Mesendoderm (in vitro differentiated cells): ENCODE results near the gene SOX6.

Experiments
- DNase-seq: peaks from one replicate; pipeline ENCODE4 v3.0.0; 2013
- H2AK5ac ChIP-seq: 2 replicates; pipeline ENCODE4 v1.6.1; 2013; ENCODE audit warnings: low read length, inconsistent platforms
- H2BK120ac ChIP-seq: 2 replicates; pipeline ENCODE4 v1.6.1; 2013; ENCODE audit warnings: low read depth, mild to moderate bottlenecking, low read length, moderate library complexity, mixed read lengths
- H2BK15ac ChIP-seq: replicated peaks from 2 replicates; pipeline ENCODE4 v1.6.1; 2013; ENCODE audit warnings: low read depth, mild to moderate bottlenecking, moderate library complexity
- H2BK5ac ChIP-seq: 2 replicates; pipeline ENCODE4 v1.6.1; 2013; ENCODE audit warnings: low read length, inconsistent platforms
- H3K18ac ChIP-seq: 2 replicates; pipeline ENCODE4 v1.6.1; 2013; ENCODE audit warnings: mild to moderate bottlenecking, low read length, mixed read lengths
- H3K23ac ChIP-seq: one replicate; pipeline ENCODE4 v1.6.1; 2013; ENCODE audit warnings: low read length
- H3K27ac ChIP-seq: 2 replicates; pipeline ENCODE4 v1.5.1; 2013; ENCODE audit warnings: low read depth, mild to moderate bottlenecking, inconsistent platforms, low read length, moderate library complexity
- H3K27me3 ChIP-seq: 2 replicates; pipeline ENCODE4 v1.6.1; 2013; ENCODE audit warnings: low read length, control low read depth, mild to moderate bottlenecking, inconsistent platforms; ENCODE audit not compliant: insufficient read depth, poor library complexity
- H3K36me3 ChIP-seq: 2 replicates; pipeline ENCODE4 v1.6.1; 2013; ENCODE audit warnings: low read length, inconsistent platforms; ENCODE audit not compliant: control insufficient read depth, insufficient read depth
- H3K4ac ChIP-seq: one replicate; pipeline ENCODE4 v1.6.1; 2013; ENCODE audit warnings: low read depth, mild to moderate bottlenecking, low read length, moderate library complexity
- H3K4me1 ChIP-seq: 2 replicates; pipeline ENCODE4 v1.6.1; 2013; ENCODE audit warnings: low read depth, low read length, inconsistent platforms; ENCODE audit not compliant: control insufficient read depth
- H3K4me2 ChIP-seq: 2 replicates; pipeline ENCODE4 v1.6.1; 2013; ENCODE audit warnings: low read length
- H3K4me3 ChIP-seq: 2 replicates; pipeline ENCODE4 v1.5.1; 2013; ENCODE audit warnings: mild to moderate bottlenecking, low read length
- H3K56ac ChIP-seq: one replicate; pipeline ENCODE4 v1.6.1; 2013; ENCODE audit warnings: low read length
- H3K79me1 ChIP-seq: 2 replicates; pipeline ENCODE4 v1.6.1; 2013; ENCODE audit warnings: low read length, inconsistent platforms
- H3K79me2 ChIP-seq: 2 replicates; pipeline ENCODE4 v1.6.1; 2013; ENCODE audit warnings: mild to moderate bottlenecking, low read length; ENCODE audit not compliant: control insufficient read depth, insufficient read depth
- H3K9ac ChIP-seq: 2 replicates; pipeline ENCODE4 v1.6.1; 2013; ENCODE audit warnings: low read length, inconsistent platforms
- H4K5ac ChIP-seq: one replicate; pipeline ENCODE4 v1.6.1; 2013; ENCODE audit warnings: low read length
- H4K8ac ChIP-seq: one replicate; pipeline ENCODE4 v1.6.1; 2013; ENCODE audit warnings: low read depth, mild to moderate bottlenecking, control low read depth, low read length, moderate library complexity
- WGBS: extraction: QIAGEN DNeasy Blood & Tissue Kit; methylation state at CpG from one replicate; pipeline ENCODE4 v1.1.7; 2013; ENCODE audit warnings: low lambda C conversion rate, missing lambda C conversion rate; ENCODE audit not compliant: insufficient coverage; ENCODE audit errors: extremely low coverage; 5-methylcytosine and 5-hydroxymethylcytosine counted together

Gene SOX6

DNA sequence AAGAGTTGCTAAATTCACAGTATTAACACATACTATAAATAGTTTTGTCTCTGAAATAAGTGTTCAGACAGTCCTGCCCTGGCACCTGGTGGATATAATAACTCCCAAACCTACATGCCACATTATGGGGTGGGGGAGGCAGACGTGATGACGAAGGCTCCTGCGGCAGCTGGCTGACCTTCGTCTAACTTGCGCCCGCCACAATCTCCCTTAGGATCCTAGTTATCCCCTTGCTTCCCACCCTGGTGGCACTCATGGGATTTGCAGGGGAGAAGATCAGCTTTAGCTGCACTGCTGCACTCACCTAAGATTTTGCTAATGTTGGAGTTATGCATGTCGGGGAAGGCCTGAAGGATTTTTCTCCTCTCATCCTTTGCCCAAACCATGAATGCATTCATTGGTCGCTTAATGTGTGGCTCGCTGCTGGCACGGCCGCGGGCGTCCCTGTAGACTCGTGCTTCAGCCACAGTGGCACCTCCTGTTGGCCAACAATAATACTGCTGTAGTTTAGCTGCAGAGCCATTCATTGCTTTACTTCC is 367.6 kb downstream of the SOX6 start:
- Histone ChIP-seq H3K4me2 (peak overlapping the region; percentile 56), H4K5ac (no peak overlapping the region), H2AK5ac (no peak overlapping the region), H2BK120ac (no peak overlapping the region), H3K79me2 (no peaks in the 10 kb centered on the region), H3K23ac (no peak overlapping the region), H2BK15ac (no peak overlapping the region), H3K56ac (no peak overlapping the region), H2BK5ac (no peak overlapping the region), H3K18ac (no peak overlapping the region), H3K36me3 (no peaks in the 10 kb centered on the region), H3K4me1 (no peaks in the 10 kb centered on the region), H3K27ac (no peak overlapping the region), H3K4ac (no peak overlapping the region), H4K8ac (no peak overlapping the region), H3K79me1 (no peaks in the 10 kb centered on the region), H3K9ac (no peak overlapping the region), H3K4me3 (no peak overlapping the region), H3K27me3 (peaks cover 4% of the 10 kb centered on the region)
- DNase-seq: peak; percentile 79
- WGBS: no CpG with 5 or more reads among the region's 14 CpGs

DNA sequence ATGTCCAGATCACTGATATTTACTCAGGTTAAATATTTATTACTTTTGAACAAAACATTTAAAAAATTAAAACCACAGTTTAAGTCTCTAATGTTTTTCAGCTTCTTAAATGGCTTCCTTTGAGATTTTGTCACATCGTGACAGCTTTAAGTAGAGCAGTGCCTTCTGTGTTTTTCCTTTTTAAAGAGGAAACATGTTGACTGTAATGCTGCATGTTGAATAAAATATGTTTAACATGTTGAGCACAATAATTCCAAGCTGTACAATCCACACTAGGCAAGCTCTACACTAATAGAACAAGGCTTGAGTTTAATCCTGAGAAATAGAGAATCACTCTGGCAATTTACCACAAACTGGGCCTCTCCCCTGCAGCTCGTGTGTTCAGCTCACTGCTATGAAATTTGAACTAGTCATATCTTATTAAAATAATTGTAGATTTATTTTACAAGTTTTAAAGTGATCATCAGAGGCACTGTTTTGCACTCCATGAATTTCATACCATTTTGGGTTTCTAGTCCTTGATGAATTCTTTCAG is 368.3 kb downstream of the SOX6 start:
- no peak for DNase-seq
- Histone ChIP-seq H3K56ac (no peak overlapping the region), H3K18ac (no peak overlapping the region), H4K8ac (no peak overlapping the region), H3K9ac (no peak overlapping the region), H3K36me3 (no peaks in the 10 kb centered on the region), H3K27ac (no peak overlapping the region), H2AK5ac (no peak overlapping the region), H3K4me3 (no peak overlapping the region), H3K23ac (no peak overlapping the region), H3K79me1 (no peaks in the 10 kb centered on the region), H4K5ac (no peak overlapping the region), H3K4me1 (no peaks in the 10 kb centered on the region), H3K27me3 (peaks cover 4% of the 10 kb centered on the region), H3K4ac (no peak overlapping the region), H2BK5ac (no peak overlapping the region), H3K79me2 (no peaks in the 10 kb centered on the region), H2BK120ac (no peak overlapping the region), H2BK15ac (no peak overlapping the region), H3K4me2 (no peak overlapping the region)
- WGBS: no CpG with 5 or more reads among the region's 2 CpGs

DNA sequence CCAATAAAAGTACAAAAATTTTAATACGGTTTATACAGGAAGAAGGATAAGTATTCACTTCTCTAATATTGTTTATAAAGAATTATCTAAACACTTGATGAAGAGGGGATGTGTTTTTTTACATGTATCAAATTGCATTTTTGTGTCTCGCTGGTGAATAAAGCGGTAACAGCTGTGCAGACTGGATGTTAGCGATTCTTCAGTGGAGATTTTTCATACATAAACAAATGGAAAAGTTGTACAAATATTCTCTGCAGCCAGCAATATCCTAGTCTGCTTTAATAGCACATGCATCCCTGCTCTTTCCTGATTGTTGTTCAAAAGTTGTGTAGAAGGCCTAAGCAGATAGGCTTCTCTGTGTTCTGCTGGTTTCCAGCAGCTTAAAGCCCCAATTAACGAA is 369.3 kb downstream of the SOX6 start:
- no CpG with 5 or more reads among the region's 5 CpGs for WGBS
- H3K79me1 ChIP-seq: no peaks in the 10 kb centered on the region
- no peak overlapping the region for H3K4me2 ChIP-seq
- H3K18ac ChIP-seq: no peak overlapping the region
- H3K56ac ChIP-seq: no peak overlapping the region
- no peak for DNase-seq
- no peak overlapping the region for H3K9ac ChIP-seq
- H4K5ac ChIP-seq: no peak overlapping the region
- no peak overlapping the region for H3K23ac ChIP-seq
- H2BK5ac ChIP-seq: no peak overlapping the region
- no peak overlapping the region for H2AK5ac ChIP-seq
- H3K4me3 ChIP-seq: no peak overlapping the region
- H3K79me2 ChIP-seq: no peaks in the 10 kb centered on the region
- H2BK120ac ChIP-seq: no peak overlapping the region
- no peak overlapping the region for H3K27ac ChIP-seq
- no peak overlapping the region for H2BK15ac ChIP-seq
- peaks cover 4% of the 10 kb centered on the region for H3K27me3 ChIP-seq
- no peaks in the 10 kb centered on the region for H3K36me3 ChIP-seq
- no peak overlapping the region for H3K4ac ChIP-seq
- H3K4me1 ChIP-seq: no peaks in the 10 kb centered on the region
- no peak overlapping the region for H4K8ac ChIP-seq

DNA sequence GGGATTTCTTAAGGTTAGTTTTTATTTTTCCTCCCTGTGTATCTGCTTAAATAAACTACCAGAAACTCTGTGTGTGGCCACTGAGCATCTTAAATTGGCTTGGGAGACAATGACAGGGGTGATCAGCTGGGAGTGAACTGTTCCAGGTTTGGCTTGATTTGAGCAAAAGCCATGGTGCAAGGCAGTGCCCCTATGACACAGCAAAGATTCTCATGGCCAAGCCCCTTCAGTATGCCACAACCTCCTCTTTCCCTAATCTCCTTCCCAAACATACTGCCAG is 370.5 kb downstream of the SOX6 start:
- DNase-seq: no peak
- no peak overlapping the region for H3K4me2 ChIP-seq
- no peaks in the 10 kb centered on the region for H3K79me1 ChIP-seq
- H3K4me1 ChIP-seq: no peaks in the 10 kb centered on the region
- H2AK5ac ChIP-seq: no peak overlapping the region
- no peak overlapping the region for H3K56ac ChIP-seq
- no peak overlapping the region for H3K9ac ChIP-seq
- H3K27me3 ChIP-seq: no peaks in the 10 kb centered on the region
- H3K36me3 ChIP-seq: no peaks in the 10 kb centered on the region
- H2BK120ac ChIP-seq: no peak overlapping the region
- no peak overlapping the region for H4K8ac ChIP-seq
- no peak overlapping the region for H3K4ac ChIP-seq
- no peaks in the 10 kb centered on the region for H3K79me2 ChIP-seq
- no peak overlapping the region for H3K23ac ChIP-seq
- no peak overlapping the region for H4K5ac ChIP-seq
- H3K18ac ChIP-seq: no peak overlapping the region
- H3K27ac ChIP-seq: no peak overlapping the region
- no peak overlapping the region for H2BK5ac ChIP-seq
- no peak overlapping the region for H3K4me3 ChIP-seq
- no peak overlapping the region for H2BK15ac ChIP-seq

DNA sequence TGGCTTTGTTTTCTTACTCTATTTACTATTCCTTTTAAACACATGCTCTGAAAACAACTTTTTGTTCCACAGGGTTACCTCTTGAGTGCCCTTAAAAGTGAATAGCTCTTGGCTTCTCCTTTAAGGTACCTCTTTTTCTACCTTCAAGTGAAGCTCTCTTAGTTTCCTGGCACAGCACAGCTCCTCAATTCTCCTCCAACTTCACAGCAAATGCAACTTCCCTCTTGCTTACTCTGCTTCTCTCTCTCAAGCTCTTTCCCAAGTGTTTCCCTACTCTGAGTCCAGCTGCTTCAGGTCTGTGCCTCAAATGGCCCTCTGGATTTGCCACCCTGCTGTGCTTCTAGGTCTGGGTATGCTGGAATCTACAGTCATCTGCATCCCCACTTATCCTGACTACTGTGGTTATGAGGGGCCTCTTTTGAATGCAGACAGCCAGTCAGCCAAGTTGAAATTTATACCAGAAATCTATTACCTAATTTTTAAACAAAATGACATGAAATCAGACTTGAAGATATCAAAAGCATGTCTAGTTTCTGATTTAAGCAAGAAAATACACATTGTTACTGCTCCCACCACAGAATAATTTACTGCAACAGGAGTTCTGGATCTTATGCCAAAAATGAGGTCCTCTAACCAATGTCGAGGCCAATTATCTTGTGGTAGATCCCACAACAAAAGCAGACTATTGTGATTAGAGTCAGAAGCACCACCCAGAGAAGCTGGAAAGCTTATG is 371.1 kb downstream of the SOX6 start:
- H3K18ac ChIP-seq: no peak overlapping the region
- DNase-seq: no peak

DNA sequence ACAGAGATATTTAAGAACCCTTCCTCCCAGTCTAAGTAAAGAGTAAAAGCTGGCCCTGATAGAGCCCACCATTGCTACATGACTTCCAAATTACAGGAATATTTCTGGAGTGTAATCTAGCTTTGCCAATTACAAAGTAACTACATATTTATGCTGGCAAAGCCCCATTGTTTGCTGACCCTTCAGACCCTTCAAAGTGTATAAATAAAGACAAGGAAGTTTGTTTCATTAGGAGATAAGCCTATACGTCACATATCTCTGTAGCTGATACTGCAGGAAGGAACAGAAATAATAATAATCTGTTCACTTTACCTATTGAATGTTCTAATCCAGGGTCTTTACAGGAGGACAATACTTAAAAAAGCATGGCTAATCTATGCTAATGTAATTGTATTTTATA is 375.1 kb downstream of the SOX6 start:
- H3K36me3 ChIP-seq: no peaks in the 10 kb centered on the region
- no CpG with 5 or more reads among the region's 1 CpG for WGBS
- no peaks in the 10 kb centered on the region for H3K79me1 ChIP-seq

More for the DNA sequence above, 371.1 kb downstream of the SOX6 start:
- WGBS: no CpG with 5 or more reads among the region's 1 CpG
- Histone ChIP-seq H3K27ac (no peak overlapping the region), H4K8ac (no peak overlapping the region), H3K4me1 (no peaks in the 10 kb centered on the region), H4K5ac (no peak overlapping the region), H3K9ac (no peak overlapping the region), H3K4me3 (no peak overlapping the region), H2BK120ac (no peak overlapping the region), H3K4ac (no peak overlapping the region), H3K56ac (no peak overlapping the region), H3K79me2 (no peaks in the 10 kb centered on the region), H2BK15ac (no peak overlapping the region), H3K4me2 (no peak overlapping the region), H2BK5ac (no peak overlapping the region), H3K27me3 (no peaks in the 10 kb centered on the region), H2AK5ac (no peak overlapping the region), H3K79me1 (no peaks in the 10 kb centered on the region), H3K23ac (no peak overlapping the region), H3K36me3 (no peaks in the 10 kb centered on the region)

More for the DNA sequence above, 375.1 kb downstream of the SOX6 start:
- no peak overlapping the region for H3K27ac ChIP-seq
- no peaks in the 10 kb centered on the region for H3K27me3 ChIP-seq
- no peak overlapping the region for H3K23ac ChIP-seq
- H4K8ac ChIP-seq: no peak overlapping the region
- H3K4me1 ChIP-seq: no peaks in the 10 kb centered on the region
- H3K18ac ChIP-seq: no peak overlapping the region
- DNase-seq: no peak
- H3K4me2 ChIP-seq: no peak overlapping the region
- no peak overlapping the region for H2BK15ac ChIP-seq
- H3K56ac ChIP-seq: no peak overlapping the region
- H2BK5ac ChIP-seq: no peak overlapping the region
- no peak overlapping the region for H3K4ac ChIP-seq
- H2AK5ac ChIP-seq: no peak overlapping the region
- no peak overlapping the region for H4K5ac ChIP-seq
- no peaks in the 10 kb centered on the region for H3K79me2 ChIP-seq
- H3K9ac ChIP-seq: no peak overlapping the region
- H2BK120ac ChIP-seq: no peak overlapping the region
- H3K4me3 ChIP-seq: no peak overlapping the region
